Calu3 (cell line): Measurements from ENCODE around the gene SLC47A2. TPM values are rescaled to one million over a fixed set of nuclear protein-coding genes. Genes with fewer than 3 reads are reported as not detected.

Experiments used
- BruUV-seq: library from RNA; stranded (reverse); fragments of 400-500 nt; replicated peaks from 2 replicates; lab custom pipeline; 2021; lab: Mats Ljungman, UMichigan
- CTCF ChIA-PET: fragments of 300-600 bp; sonication (Branson Sonifier 250); formaldehyde crosslinking; loops from one replicate; lab custom pipeline; 2022; ENCODE audit warnings: antibody characterized with exemption; lab: Charles Lee
- DNase-seq: peaks from one replicate; pipeline ENCODE4 v3.0.0; 2022
- H3K27ac Mint-ChIP-seq: one replicate; pipeline ENCODE4 v1.8.0; 2022; ENCODE audit warnings: mixed read lengths; ENCODE audit not compliant: unreplicated experiment
- H3K27me3 Mint-ChIP-seq: one replicate; pipeline ENCODE4 v1.8.0; 2022; ENCODE audit warnings: mixed read lengths; ENCODE audit not compliant: unreplicated experiment
- H3K36me3 Mint-ChIP-seq: one replicate; pipeline ENCODE4 v1.8.0; 2022; ENCODE audit warnings: mild to moderate bottlenecking, moderate library complexity, mixed read lengths; ENCODE audit not compliant: insufficient read depth, unreplicated experiment
- H3K4me1 Mint-ChIP-seq: one replicate; pipeline ENCODE4 v1.8.0; 2022; ENCODE audit warnings: mild to moderate bottlenecking, low read depth, mixed read lengths; ENCODE audit not compliant: unreplicated experiment
- H3K4me3 Mint-ChIP-seq: one replicate; pipeline ENCODE4 v1.8.0; 2022; ENCODE audit warnings: mild to moderate bottlenecking, low read depth, moderate library complexity, mixed read lengths; ENCODE audit not compliant: unreplicated experiment
- H3K9me3 Mint-ChIP-seq: one replicate; pipeline ENCODE4 v1.8.0; 2022; ENCODE audit warnings: low read depth, mixed read lengths; ENCODE audit not compliant: unreplicated experiment
- CTCF ChIP-seq: fragments of 200-600 bp; IDR thresholded peaks from one replicate; pipeline ENCODE4 v1.8.0; 2022; ENCODE audit warnings: antibody characterized with exemption; ENCODE audit not compliant: unreplicated experiment
- intact Hi-C: fragments of 100-400 bp; cut with micrococcal nuclease; formaldehyde crosslinking; loops from one replicate; pipeline ENCODE4 v1.10.0; 2022; ENCODE audit not compliant: unreplicated experiment
- total RNA-seq: library from RNA; stranded (reverse); gene quantifications from 2 replicates; pipeline ENCODE4 v1.2.3, GENCODE V29; 2022

The SLC47A2 gene
- total RNA-seq, 1 experiment from 2014 or later = not detected

GRCh38 chr17:19741832-19742457 lies 25.6 kb upstream of the SLC47A2 start:
- Mint-ChIP-seq H3K4me3 (no peak overlapping the region), H3K27me3 (no peaks in the 10 kb centered on the region), H3K27ac (no peak overlapping the region), H3K9me3 (no peaks in the 10 kb centered on the region), H3K4me1 (peaks cover 6% of the 10 kb centered on the region), H3K36me3 (peaks cover 13% of the 10 kb centered on the region)
- intact Hi-C loops = loop anchor here (10.0 kb wide), 1 partner anchor 87 kb away; no protein-coding TSS in a partner anchor
- CTCF ChIA-PET = interaction anchor here (0.5 kb wide), 1 partner anchor 60 kb away, joined by 4 read pairs; no protein-coding TSS in a partner anchor
- TF ChIP-seq CTCF = no peak
- BruUV-seq = no TSS peak
- DNase-seq = no peak

GRCh38 chr17:19740933-19741332 lies 24.5 kb upstream of the SLC47A2 start:
- TF ChIP-seq CTCF = no peak
- no peak overlapping the region for H3K27ac Mint-ChIP-seq
- H3K9me3 Mint-ChIP-seq = no peaks in the 10 kb centered on the region
- no TSS peak for BruUV-seq
- peaks cover 13% of the 10 kb centered on the region for H3K36me3 Mint-ChIP-seq
- H3K27me3 Mint-ChIP-seq = peaks cover 7% of the 10 kb centered on the region
- no peak for DNase-seq
- intact Hi-C loops = loop anchor here (10.0 kb wide), 1 partner anchor 86 kb away; no protein-coding TSS in a partner anchor
- H3K4me3 Mint-ChIP-seq = no peak overlapping the region
- CTCF ChIA-PET = no interaction called here
- peaks cover 8% of the 10 kb centered on the region for H3K4me1 Mint-ChIP-seq

GRCh38 chr17:19739241-19740201 lies 23.1 kb upstream of the SLC47A2 start:
- no TSS peak for BruUV-seq
- peaks cover 5% of the 10 kb centered on the region for H3K36me3 Mint-ChIP-seq
- no peak overlapping the region for H3K27ac Mint-ChIP-seq
- no peak overlapping the region for H3K4me3 Mint-ChIP-seq
- CTCF ChIA-PET = no interaction called here
- H3K27me3 Mint-ChIP-seq = peaks cover 12% of the 10 kb centered on the region
- no peak for TF ChIP-seq CTCF
- H3K9me3 Mint-ChIP-seq = no peaks in the 10 kb centered on the region
- H3K4me1 Mint-ChIP-seq = peaks cover 7% of the 10 kb centered on the region
- no peak for DNase-seq
- intact Hi-C loops = loop anchor here (10.0 kb wide), 1 partner anchor 85 kb away; no protein-coding TSS in a partner anchor

- H3K27ac Mint-ChIP-seq = no peak overlapping the region
- no peak for TF ChIP-seq CTCF
- CTCF ChIA-PET = no interaction called here
- H3K27me3 Mint-ChIP-seq = peaks cover 12% of the 10 kb centered on the region
- no peak for DNase-seq
- intact Hi-C loops = no loop called here
- H3K4me1 Mint-ChIP-seq = peaks cover 14% of the 10 kb centered on the region
- H3K36me3 Mint-ChIP-seq = no peaks in the 10 kb centered on the region
- no TSS peak for BruUV-seq
- H3K9me3 Mint-ChIP-seq = no peaks in the 10 kb centered on the region
- no peak overlapping the region for H3K4me3 Mint-ChIP-seq
These were observed 22.4 kb upstream of the SLC47A2 start for GRCh38 chr17:19738757-19739156.
